HUDEP-2 (cell line): ENCODE measurements around the gene RAB11FIP3.

ENCODE experiments used
- DNase-seq, 76 experiments: peaks; one replicate each; lab custom pipeline; 2025; ENCODE audit not compliant: unreplicated experiment in 76 of 76; lab: John Stamatoyannopoulos, UW

RAB11FIP3 gene

GRCh38 chr16:508884-509736 is 83.7 kb downstream of the RAB11FIP3 start:
- DNase-seq: no peak

DNA sequence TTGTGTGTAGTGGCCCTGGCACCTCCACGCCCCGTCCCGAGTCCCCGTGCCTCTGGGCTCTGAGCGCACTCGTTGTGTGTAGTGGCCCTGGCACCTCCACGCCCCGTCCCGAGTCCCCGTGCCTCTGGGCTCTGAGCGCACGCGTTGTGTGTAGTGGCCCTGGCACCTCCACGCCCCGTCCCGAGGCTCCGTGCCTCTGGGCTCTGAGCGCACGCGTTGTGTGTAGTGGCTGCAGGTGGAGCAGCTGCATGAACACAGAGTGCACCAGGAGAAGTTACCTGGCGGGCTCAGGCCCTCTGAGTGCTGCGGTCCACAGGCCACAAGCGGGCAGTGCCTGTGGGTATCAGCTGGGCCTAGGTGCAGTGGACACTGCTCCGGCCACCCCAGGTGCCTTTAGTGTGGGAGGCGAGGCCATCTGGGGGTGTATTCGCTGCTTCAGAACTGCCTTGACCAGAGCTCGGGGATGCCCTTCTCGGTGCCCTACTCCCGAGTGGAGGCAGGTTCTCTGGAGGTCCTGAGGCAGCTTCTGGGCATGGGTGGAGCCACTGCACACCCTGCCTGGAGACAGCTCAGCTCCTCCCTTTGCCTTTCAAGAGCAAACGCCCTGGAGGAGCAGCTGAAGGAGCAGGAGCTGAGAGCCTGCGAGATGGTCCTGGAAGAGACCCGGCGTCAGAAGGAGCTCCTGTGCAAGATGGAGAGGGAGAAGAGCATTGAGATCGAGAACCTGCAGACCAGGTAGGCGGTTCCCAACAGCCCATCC is 84.8 kb downstream of the RAB11FIP3 start:
- DNase-seq: no peak

DNA sequence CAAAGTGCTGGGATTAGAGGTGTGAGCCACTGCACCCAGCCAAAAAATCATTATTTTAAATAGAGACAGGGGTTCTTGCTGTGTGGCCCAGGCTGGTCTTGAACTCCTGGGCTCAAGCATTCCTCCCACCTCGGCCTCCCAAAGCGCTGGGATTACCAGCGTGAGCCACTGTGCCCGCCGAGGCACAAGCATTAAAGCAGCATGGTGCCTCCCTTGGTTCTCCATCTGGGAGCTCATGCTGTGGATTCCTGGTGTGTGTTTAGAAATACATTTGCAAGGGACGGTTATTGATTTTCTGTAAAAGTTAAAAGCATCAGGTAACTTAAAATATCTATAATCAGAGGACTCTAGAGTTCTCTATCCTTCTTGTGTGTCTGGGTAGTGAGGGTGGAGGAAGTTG is 87.4 kb downstream of the RAB11FIP3 start:
- DNase-seq: no peak

DNA sequence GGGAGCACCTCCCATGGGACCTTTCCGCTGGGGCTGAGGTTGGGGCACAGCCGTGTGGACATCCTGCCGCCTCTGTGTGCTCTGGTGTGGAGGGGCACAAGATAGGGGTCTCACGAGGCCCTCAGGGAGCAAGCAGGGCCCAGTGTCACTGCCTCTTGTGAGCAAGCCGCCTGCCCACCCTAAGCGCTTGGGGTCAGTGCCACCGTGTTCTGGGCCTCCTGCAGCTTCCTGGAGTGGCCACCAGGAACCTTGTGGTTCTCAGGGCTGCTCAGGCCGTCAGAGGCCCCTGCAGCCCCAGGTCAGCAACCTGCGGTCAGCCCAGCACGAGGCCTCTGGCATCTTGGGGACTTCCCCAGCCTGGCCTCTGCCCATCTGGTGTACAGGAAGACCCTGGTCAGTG is 88.5 kb downstream of the RAB11FIP3 start:
- no peak for DNase-seq

- no peak for DNase-seq
Measured at GRCh38 chr16:515175-515938, 89.9 kb downstream of the RAB11FIP3 start.

DNA sequence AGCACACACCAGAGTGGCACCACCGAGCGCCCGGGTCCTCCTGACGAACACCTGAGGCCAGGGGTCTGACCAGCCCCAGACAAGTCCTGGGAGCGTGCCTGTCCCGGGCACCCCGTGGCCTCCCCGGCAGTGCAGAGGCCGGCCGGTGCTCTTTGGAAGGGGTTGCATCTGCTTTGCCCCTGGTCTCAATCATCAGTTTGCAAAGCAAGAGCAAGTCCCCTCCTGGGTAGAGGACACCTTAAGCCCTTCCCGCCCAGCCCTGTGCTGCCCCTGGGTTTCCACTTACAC is 90.4 kb downstream of the RAB11FIP3 start:
- no peak for DNase-seq

- DNase-seq: peak in 17 of 76 experiments; percentile 2 to 64 (median 25)
Measured at GRCh38 chr16:516301-516700, 90.9 kb downstream of the RAB11FIP3 start.

DNA sequence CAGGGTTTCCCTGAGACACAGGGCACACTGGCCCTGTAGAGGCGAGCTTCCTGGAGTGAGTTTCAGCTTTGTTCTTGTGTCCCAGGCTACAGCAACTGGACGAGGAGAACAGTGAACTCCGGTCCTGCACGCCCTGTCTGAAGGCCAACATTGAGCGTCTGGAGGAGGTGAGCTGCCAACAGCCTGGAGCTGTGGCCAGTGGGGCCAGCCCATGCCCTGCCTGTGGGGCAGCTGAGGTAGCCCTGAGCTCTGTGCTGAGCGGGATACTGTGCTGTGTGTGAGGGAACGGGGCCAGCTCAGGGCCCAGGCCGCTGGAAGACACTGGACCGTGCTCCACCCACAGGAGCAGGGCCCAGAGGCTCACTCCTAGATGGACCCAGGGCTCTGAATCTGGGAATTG is 93.4 kb downstream of the RAB11FIP3 start:
- DNase-seq: no peak

GRCh38 chr16:519425-519824 is 94.0 kb downstream of the RAB11FIP3 start:
- DNase-seq: no peak

DNA sequence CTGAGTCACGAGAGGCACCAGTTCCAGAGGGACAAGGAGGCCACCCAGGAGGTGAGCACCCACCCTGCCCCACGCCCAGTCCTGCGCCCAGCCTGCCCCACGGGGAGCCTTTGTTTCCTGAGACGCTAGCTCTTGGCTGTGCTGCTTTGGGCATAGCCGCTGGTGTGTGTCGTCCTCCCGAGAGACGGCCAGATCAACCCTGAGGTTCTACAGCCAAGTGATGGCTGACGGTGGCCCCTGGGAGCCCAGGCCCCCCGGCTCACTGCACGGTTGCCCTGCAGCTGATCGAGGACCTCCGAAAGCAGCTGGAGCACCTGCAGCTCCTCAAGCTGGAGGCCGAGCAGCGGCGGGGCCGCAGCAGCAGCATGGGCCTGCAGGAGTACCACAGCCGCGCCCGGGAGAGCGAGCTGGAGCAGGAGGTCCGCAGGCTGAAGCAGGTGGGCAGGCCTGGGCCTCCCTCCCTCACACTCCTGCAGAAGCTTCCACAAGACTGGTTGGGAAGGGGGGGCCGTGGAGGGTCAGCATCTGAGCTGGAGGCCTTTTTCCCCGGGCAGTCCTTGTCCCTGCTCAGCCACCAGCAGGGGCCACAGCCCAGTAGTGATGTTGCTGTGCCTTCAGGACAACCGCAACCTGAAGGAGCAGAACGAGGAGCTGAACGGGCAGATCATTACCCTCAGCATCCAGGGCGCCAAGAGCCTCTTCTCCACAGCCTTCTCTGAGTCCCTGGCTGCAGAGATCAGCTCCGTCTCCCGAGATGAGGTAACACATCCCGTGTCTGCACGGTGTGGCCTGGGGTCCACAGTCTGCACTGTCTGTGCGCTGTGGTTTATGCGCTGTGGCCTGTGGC is 94.6 kb downstream of the RAB11FIP3 start:
- no peak for DNase-seq

GRCh38 chr16:520847-521246 is 95.4 kb downstream of the RAB11FIP3 start:
- DNase-seq: no peak

- DNase-seq: no peak
Measured at GRCh38 chr16:521381-522210, 96.1 kb downstream of the RAB11FIP3 start.

DNA sequence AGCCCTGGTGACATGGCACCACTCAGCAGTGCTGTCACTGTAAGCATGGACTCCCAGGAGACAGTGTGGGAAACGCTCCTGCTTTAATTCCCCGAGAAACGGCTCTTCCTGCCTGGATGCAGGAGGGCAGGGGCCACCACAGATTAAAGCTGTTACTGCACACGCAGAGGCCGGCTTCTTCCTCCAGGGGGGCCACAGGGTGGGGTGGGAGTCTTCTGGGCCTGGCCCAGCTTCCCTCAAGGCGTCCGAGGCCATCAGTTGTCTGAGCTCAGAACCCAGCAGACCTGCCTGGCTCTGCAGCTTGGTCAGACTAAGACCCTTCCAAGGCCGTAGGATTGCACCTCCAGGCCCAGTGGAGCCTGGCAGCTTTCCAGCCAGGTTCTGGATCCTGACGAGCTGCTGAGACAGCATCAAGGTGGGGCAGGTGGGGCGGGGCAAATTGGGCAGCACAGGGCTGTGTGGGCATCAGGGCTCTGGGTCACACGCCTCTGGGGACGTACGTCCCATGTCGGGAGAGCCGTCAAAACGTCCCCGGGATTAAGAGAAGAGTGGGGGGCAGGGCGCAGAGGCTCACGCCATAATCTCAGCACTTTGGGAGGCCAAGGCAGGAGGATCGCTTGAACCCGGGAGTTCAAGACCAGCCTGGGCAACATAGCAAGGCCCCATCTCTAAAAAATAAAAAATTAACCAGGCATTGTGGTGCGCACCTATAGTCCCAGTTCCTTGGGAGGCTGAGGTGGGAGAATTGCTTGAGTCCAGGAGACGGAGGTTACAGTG is 97.1 kb downstream of the RAB11FIP3 start:
- DNase-seq: no peak

DNA sequence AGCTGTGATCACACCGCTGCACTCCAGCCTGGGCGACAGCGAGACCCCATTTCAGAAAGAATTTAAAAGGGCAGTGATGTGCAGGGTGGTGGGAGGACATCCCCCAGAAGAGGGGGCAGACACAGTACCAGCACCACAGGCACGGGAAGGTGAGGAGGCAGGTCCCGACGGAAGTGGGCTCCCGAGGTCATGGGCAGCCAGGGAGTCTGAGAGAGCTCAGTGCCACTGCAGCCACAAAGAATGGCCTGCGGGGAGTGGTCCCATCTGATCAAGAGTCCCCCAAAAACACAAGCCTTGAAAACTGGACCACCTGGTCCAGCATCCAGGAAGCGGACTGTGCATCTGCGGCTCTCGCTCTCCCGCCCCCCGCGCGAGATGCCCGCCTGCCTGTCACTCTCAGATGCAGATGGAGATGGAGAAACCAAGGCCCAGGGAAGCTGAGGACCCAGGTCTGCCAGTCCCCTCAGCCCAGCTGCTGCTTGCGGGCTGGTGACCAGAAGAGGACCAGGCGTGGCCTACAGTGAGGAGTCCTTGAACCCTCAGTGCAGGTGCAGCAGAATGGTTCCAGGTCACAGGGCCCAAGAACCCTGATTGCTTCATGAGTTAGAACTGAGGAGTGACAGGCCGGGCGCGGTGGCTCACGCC is 97.8 kb downstream of the RAB11FIP3 start:
- DNase-seq: no peak

DNA sequence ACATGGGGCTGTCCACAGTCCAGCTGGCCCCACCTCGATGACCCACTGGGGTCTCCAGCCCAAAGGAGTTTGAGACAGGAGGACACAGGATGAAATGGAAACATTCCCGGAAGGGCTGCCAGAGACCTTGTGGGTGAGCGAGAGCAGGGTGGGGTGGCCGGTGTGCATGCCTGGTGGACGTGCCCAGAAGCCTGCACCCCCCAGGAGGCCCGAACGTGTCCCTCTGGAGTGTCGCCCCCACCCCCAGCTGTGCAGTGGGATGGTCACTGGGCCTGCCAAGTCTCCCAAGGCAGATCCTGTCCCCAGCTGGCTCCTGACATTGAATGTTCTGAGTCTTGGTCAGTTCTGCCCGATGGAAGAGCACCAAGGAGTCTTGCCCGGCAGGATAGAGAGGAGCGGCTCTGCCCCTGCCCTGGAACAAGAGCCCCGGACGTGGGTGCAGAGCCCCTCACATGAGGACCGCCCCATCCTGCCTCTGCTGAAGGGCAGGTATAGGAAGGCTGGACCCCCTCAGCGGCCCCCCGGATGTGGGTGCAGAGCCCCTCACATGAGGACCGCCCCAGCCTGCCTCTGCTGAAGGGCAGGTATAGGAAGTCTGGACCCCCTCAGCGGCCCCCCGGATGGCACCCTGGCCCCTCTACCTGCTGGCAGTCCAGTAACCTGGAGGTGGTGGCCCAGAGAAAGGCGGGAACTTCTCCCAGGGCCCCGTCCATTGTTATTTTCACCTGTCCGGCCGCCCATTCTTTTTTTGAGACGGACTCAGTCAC is 99.0 kb downstream of the RAB11FIP3 start:
- no peak for DNase-seq

- DNase-seq: no peak
Measured at GRCh38 chr16:525123-525519, 99.7 kb downstream of the RAB11FIP3 start.

GRCh38 chr16:525520-526180 is 100.2 kb downstream of the RAB11FIP3 start:
- DNase-seq: peak in 49 of 76 experiments; percentile 8 to 70 (median 33)
